Coronary artery (tissue), 2 donors: Measurements from ENCODE around the gene DENND5B.
A peak's percentile ranks its signal among the peaks of the same experiment; 100 is the strongest.
"Not testable (repeated sequence)": the region's sequence is repeated elsewhere in the genome, so short reads cannot be mapped to it uniquely, and the experiment has no call there.

Experiments
- DNase-seq: peaks from one replicate; pipeline ENCODE4 v3.0.0-alpha.2; 2017; ENCODE audit warnings: low spot score
- H3K27ac ChIP-seq, 2 donors: fragments of 200-600 bp; sonication (generic); one replicate each; pipeline ENCODE4 v1.5.1; 2016 to 2019
- H3K4me3 ChIP-seq: fragments of 200-600 bp; sonication (generic); 2 replicates; pipeline ENCODE4 v1.5.1; 2016; ENCODE audit warnings: mild to moderate bottlenecking, moderate library complexity
- TF ChIP-seq, protein P1 (sequence below): fragments of 200-600 bp; sonication (generic); IDR thresholded peaks from one replicate; pipeline ENCODE4 v1.5.1; 2019; ENCODE audit warnings: antibody characterized with exemption

Gene DENND5B

DNA sequence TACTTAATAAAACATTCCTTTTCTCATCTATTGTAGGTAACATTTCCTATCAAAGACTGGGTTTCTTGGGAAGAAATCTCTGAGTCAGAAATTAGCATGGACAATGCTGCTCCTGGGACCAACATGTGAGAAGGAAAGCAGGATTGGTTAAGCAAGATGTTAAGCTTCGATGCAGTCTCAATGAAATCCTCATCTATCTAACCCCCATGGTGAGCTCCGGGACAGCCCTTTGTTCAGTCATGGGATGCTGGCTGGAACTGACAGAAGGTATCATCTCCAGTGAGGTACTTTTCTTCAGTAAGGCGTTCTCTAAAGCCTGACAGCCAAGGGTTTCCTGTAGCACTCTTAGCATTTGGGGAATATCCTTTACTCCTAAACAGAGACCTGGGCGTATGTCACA, 182.2 kb downstream of the DENND5B start:
- no peak for DNase-seq
- Histone ChIP-seq H3K27ac (no peak overlapping the region), H3K4me3 (no peak overlapping the region)
- TF ChIP-seq, protein P1, sequence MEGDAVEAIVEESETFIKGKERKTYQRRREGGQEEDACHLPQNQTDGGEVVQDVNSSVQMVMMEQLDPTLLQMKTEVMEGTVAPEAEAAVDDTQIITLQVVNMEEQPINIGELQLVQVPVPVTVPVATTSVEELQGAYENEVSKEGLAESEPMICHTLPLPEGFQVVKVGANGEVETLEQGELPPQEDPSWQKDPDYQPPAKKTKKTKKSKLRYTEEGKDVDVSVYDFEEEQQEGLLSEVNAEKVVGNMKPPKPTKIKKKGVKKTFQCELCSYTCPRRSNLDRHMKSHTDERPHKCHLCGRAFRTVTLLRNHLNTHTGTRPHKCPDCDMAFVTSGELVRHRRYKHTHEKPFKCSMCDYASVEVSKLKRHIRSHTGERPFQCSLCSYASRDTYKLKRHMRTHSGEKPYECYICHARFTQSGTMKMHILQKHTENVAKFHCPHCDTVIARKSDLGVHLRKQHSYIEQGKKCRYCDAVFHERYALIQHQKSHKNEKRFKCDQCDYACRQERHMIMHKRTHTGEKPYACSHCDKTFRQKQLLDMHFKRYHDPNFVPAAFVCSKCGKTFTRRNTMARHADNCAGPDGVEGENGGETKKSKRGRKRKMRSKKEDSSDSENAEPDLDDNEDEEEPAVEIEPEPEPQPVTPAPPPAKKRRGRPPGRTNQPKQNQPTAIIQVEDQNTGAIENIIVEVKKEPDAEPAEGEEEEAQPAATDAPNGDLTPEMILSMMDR: no peak

DNA sequence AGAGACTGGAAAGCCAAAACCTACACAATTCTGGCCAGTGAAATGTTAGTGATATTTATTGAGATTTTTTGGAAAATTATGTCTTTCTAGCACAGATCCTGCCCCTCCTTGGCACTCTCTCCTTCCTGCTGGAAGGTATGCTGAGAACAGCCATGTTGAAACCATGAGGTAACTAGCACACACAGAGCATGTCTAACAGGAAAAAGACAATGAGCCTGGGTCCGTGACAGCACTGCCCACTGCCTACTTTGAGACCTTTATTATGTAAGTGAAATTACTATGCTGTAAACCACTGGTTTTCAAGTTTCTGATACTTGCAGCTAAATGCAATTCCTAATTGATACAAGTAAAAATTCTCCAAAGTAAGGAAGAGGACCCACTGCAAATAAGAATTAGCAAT, 183.4 kb downstream of the DENND5B start:
- Histone ChIP-seq H3K27ac (no peak overlapping the region), H3K4me3 (no peak overlapping the region)
- TF ChIP-seq, protein P1: no peak
- DNase-seq: no peak

DNA sequence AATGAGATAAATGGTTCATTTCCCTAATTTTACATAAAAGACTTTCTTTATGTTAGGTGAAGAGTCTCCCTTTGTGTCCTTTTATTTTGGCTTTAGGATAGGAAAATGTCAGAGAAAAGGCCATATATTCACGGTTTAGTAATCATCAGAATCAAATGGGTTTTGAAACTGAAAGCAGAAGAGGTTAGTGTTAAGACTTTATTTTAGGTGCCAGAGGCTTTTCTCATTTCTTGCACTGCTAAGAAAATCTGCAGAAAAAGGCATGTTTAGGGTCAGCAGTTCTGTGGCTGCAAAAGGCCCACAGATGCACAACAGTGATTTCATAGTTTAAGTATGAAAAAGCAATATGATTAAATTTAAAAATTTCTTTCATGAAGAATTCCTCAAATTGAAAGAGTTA, 184.6 kb downstream of the DENND5B start:
- H3K4me3 ChIP-seq: no peak overlapping the region
- no peak for DNase-seq
- TF ChIP-seq, protein P1: no peak
- H3K27ac ChIP-seq: no peak overlapping the region

DNA sequence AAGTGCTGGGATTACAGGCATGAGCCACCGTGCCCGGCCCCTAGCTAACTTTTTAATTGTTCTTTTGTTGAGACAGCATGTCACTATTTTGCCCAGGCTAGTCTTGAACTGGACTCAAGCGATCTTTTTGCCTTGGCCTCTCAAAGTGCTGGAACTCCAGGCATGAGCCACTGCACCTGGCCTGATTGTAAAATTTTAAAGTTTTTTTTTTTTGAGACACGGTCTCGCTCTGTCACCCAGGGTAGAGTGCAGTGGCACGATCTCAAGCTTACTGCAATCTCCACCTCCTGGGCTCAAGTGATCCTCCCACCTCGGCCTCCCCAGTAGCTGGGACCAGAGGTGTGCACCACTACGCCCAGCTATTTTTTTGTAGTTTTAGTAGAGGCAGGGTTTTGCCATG, 185.9 kb downstream of the DENND5B start:
- TF ChIP-seq, protein P1: no peak
- no peak for DNase-seq
- no peak overlapping the region for H3K27ac ChIP-seq
- H3K4me3 ChIP-seq: no peak overlapping the region

DNA sequence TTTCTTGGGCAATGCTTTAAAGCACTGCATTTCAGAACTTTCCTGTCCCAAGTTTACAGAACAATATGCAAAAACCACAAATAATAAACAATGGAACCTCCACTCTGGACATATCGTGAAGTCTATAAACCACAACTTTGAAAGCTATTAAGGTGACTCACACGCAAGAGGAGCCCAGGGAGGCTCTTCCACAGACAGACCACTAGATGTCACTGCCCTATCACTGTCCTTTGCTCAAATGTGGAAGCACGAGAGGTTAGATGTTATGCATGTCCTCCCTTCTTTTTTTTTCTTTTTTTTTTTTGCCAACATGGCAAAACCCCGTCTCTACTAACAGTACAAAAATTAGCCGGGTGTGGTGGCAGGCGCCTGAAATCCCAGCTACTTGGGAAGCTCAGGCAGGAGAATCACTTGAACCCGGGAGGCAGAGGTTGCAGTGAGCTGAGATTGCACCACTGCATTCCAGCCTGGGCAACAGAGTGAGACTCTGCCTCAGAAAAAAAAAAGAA, 187.8 kb downstream of the DENND5B start:
- H3K27ac ChIP-seq, H3K4me3 ChIP-seq: not testable (repeated sequence)
- DNase-seq: peak; percentile 72
- TF ChIP-seq, protein P1: peak; percentile 74

DNA sequence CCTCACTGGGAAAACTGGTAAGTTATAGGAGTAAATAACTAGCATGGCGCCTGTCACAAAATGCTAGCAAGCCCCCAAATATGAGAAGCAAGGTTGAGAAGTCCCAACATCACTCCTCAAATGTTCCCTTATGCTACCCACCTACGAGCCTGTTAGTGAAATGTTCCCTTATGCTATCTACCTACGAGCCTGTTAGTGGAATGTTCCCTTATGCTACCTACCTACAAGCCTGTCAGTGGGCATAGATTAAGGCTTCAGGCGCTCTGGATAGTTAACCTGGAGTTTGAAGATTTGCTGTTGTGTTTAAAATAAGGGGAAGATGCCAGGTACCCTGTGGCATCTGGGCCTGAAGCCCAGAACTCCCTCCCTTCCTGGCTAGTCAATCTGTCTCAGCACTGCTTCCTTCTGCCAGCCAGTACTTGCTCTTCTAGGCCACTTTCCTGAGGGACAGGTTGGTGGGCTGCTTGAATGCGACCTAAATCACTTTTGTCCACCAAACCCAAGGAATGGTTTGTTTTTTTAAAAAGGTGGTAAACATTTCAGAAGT, 197.9 kb downstream of the DENND5B start:
- H3K27ac ChIP-seq: no peak overlapping the region
- no peak overlapping the region for H3K4me3 ChIP-seq
- DNase-seq: no peak
- TF ChIP-seq, protein P1: no peak

DNA sequence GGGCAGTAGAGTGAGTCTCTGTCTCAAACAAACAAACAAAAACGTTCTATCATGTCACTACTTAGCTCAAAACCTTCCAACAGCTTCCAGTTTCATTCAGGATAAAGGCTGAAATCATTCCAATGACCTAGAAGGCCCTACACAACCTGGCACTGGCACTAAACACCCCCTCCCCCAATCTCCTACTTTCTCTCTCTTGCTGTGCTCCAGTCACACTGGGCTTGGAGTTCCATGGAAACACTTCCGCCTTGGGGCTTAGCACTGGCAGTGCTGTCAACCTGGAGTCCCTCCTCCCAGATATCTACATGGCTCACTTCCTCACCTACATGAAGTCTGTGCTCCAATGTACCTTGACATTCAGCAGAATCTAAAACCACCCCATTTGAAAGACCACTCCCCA, 199.9 kb downstream of the DENND5B start:
- Histone ChIP-seq H3K4me3 (no peak overlapping the region), H3K27ac (no peak overlapping the region)
- no peak for DNase-seq
- TF ChIP-seq, protein P1: no peak
